Brain microvascular endothelial cell (primary cell): Measurements from ENCODE around the gene TOP2B.

Experiments used
- DNase-seq: peaks from one replicate; pipeline ENCODE4 v3.0.0-alpha.2; 2020
- H3K27ac ChIP-seq: fragments of 250-450 bp; sonication (Bioruptor Pico); 2 replicates; pipeline ENCODE4 v1.5.1; 2020; ENCODE audit warnings: mild to moderate bottlenecking, moderate library complexity
- H3K27me3 ChIP-seq: fragments of 250-450 bp; sonication (Bioruptor Pico); replicated peaks from 2 replicates; pipeline ENCODE4 v1.5.1; 2020; ENCODE audit warnings: mild to moderate bottlenecking
- H3K36me3 ChIP-seq: fragments of 250-450 bp; sonication (Bioruptor Pico); replicated peaks from 2 replicates; pipeline ENCODE4 v1.5.1; 2020; ENCODE audit warnings: mild to moderate bottlenecking
- H3K4me3 ChIP-seq: 2 replicates; pipeline ENCODE4 v1.5.1; 2011; ENCODE audit warnings: low read depth, mild to moderate bottlenecking, control low read depth, low read length, moderate library complexity
- CTCF ChIP-seq: IDR thresholded peaks from 2 replicates; pipeline ENCODE4 v1.5.1; 2011; ENCODE audit warnings: low read depth, mild to moderate bottlenecking, moderate library complexity, low read length, control low read depth, inconsistent platforms; ENCODE audit errors: missing control alignments
- in situ Hi-C: cut with HindIII; loops from 2 replicates; pipeline ENCODE4 v1.10.0; 2017; ENCODE audit warnings: low sequenced_read_pairs, low pct_ligation_motif_present

The TOP2B gene

GRCh38 chr3:25706213-25706612 lies 41.5 kb upstream of the TOP2B start:
- no peak for TF ChIP-seq CTCF
- H3K27me3 ChIP-seq: no peaks in the 10 kb centered on the region
- H3K4me3 ChIP-seq: no peak overlapping the region
- in situ Hi-C loops: no loop called here
- H3K27ac ChIP-seq: no peak overlapping the region
- DNase-seq: no peak
- H3K36me3 ChIP-seq: no peaks in the 10 kb centered on the region

DNA sequence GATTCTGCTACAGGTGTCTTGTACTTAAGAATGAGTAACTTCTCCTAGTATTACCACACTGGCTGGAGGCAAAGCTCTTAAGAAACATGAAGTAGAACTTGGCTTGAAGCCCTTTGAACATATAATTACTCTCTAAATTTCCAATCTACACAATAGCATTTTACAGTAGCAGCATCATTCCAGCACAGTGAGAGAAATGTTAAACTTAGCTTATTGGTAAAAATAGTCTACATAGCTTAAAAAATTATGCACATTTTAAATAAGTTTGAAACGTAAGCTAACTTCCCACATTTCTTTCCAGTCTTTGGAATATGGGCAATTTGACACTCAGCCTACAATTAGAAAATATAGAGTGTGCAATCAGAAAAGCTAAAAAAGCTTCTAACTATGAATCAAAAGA lies 32.8 kb upstream of the TOP2B start:
- in situ Hi-C loops: no loop called here
- H3K27ac ChIP-seq: no peak overlapping the region
- H3K27me3 ChIP-seq: no peaks in the 10 kb centered on the region
- no peak for TF ChIP-seq CTCF
- H3K4me3 ChIP-seq: no peak overlapping the region
- no peaks in the 10 kb centered on the region for H3K36me3 ChIP-seq
- no peak for DNase-seq

DNA sequence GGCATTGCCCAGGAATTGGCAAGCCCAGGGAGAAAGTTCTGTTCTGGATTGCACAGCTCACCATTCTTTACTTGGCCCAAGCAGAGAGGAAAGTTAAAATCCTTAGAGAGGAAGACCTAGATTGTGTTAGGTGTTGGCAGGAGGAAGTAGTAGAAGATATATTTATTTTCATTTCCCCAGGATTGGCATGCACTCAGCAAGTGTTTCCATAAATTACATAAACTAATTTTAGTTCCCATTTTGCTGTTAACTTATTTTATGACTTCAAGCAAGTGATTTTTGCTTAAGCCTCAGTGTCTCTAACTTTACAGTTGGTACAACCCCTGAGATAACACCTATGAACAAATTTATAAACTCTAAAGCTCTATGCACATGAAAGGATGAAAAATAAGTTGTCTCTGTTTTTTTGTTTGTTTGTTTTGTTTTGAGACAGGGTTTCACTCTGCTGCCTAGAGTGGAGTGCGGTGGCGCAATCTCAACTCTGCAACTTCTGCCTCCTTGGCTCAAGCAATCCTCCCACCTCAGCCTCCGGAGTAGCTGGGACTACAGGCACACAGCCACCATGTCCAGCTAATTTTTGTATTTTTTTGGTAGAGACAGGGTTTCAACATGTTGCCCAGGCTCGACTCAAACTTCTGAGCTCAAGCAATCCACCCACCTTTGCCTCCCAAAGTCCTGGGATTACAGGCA lies 31.2 kb upstream of the TOP2B start:
- Histone ChIP-seq H3K4me3 (no peak overlapping the region), H3K36me3 (no peaks in the 10 kb centered on the region), H3K27me3 (no peaks in the 10 kb centered on the region), H3K27ac (no peak overlapping the region)
- in situ Hi-C loops: no loop called here
- no peak for TF ChIP-seq CTCF
- no peak for DNase-seq

GRCh38 chr3:25693238-25693637 lies 28.5 kb upstream of the TOP2B start:
- no peak for TF ChIP-seq CTCF
- no peak for DNase-seq
- Histone ChIP-seq H3K4me3 (no peak overlapping the region), H3K36me3 (no peaks in the 10 kb centered on the region), H3K27ac (no peak overlapping the region), H3K27me3 (no peaks in the 10 kb centered on the region)
- in situ Hi-C loops: no loop called here

DNA sequence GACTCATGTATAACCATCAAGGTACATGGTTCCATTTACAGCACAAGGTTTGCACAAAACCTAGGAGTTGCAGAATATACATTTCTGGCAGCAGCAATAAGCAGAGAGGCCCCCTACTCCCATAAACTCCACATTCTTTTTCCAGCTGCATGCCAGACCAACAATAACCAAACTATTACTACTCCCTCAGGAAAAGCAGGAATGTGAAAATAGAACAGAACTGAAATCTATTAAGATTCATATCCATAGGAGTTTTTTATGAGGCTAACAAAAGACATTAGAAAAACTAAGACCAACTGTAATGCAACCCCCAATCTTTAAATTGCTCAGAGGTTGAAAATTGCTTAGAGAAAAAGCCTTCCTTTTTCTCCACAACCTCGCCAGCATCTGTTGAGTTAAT lies 27.6 kb upstream of the TOP2B start:
- no peaks in the 10 kb centered on the region for H3K36me3 ChIP-seq
- H3K27ac ChIP-seq: no peak overlapping the region
- DNase-seq: no peak
- no peak for TF ChIP-seq CTCF
- in situ Hi-C loops: no loop called here
- H3K4me3 ChIP-seq: no peak overlapping the region
- no peaks in the 10 kb centered on the region for H3K27me3 ChIP-seq

GRCh38 chr3:25690768-25691533 lies 26.2 kb upstream of the TOP2B start:
- H3K27ac ChIP-seq: no peak overlapping the region
- H3K27me3 ChIP-seq: no peaks in the 10 kb centered on the region
- DNase-seq: no peak
- TF ChIP-seq CTCF: no peak
- in situ Hi-C loops: no loop called here
- H3K4me3 ChIP-seq: no peak overlapping the region
- H3K36me3 ChIP-seq: no peaks in the 10 kb centered on the region
